AG10803 (cell line): ENCODE measurements around the gene ZDHHC19.

Source experiments
- DNase-seq: peaks from one replicate; pipeline ENCODE4 v3.0.0; 2010; ENCODE audit warnings: low read depth
- H3K4me3 ChIP-seq: 2 replicates; pipeline ENCODE4 v1.5.1; 2011; ENCODE audit warnings: mild to moderate bottlenecking, low read length, control low read depth
- CTCF ChIP-seq: conservative IDR thresholded peaks from 2 replicates; pipeline ENCODE4 v1.5.1; 2011; ENCODE audit warnings: mild to moderate bottlenecking, low read length, control low read depth, inconsistent platforms

The ZDHHC19 gene

GRCh38 chr3:196180346-196180745 lies 30.9 kb downstream of the ZDHHC19 start:
- DNase-seq: no peak
- TF ChIP-seq CTCF: no peak
- no peak overlapping the region for H3K4me3 ChIP-seq

- DNase-seq: peak; percentile 49
- H3K4me3 ChIP-seq: no peak overlapping the region
- TF ChIP-seq CTCF: no peak
Observed at GRCh38 chr3:196179380-196180308, 31.6 kb downstream of the ZDHHC19 start.

- no peak overlapping the region for H3K4me3 ChIP-seq
- no peak for DNase-seq
- no peak for TF ChIP-seq CTCF
Observed at GRCh38 chr3:196178993-196179379, 32.2 kb downstream of the ZDHHC19 start.

- TF ChIP-seq CTCF: no peak
- no peak overlapping the region for H3K4me3 ChIP-seq
- no peak for DNase-seq
Observed at GRCh38 chr3:196177967-196178366, 33.2 kb downstream of the ZDHHC19 start.

GRCh38 chr3:196177567-196177966 lies 33.6 kb downstream of the ZDHHC19 start:
- TF ChIP-seq CTCF: no peak

GRCh38 chr3:196175722-196176121 lies 35.5 kb downstream of the ZDHHC19 start:
- H3K4me3 ChIP-seq: no peak overlapping the region
- no peak for TF ChIP-seq CTCF
- no peak for DNase-seq

More at GRCh38 chr3:196177567-196177966, 33.6 kb downstream of the ZDHHC19 start:
- no peak overlapping the region for H3K4me3 ChIP-seq
- DNase-seq: no peak

GRCh38 chr3:196175116-196175625 lies 36.0 kb downstream of the ZDHHC19 start:
- no peak overlapping the region for H3K4me3 ChIP-seq
- no peak for DNase-seq
- TF ChIP-seq CTCF: no peak
